ENCODE results near the gene IL34. TPM values are rescaled to one million over a fixed set of nuclear protein-coding genes. Genes with fewer than 3 reads are reported as not detected.

Gene IL34
- polyA plus RNA-seq, 2 of the 4 experiments (the other 2 are of a cell fraction) = 0.25 to 0.40 TPM

DNA sequence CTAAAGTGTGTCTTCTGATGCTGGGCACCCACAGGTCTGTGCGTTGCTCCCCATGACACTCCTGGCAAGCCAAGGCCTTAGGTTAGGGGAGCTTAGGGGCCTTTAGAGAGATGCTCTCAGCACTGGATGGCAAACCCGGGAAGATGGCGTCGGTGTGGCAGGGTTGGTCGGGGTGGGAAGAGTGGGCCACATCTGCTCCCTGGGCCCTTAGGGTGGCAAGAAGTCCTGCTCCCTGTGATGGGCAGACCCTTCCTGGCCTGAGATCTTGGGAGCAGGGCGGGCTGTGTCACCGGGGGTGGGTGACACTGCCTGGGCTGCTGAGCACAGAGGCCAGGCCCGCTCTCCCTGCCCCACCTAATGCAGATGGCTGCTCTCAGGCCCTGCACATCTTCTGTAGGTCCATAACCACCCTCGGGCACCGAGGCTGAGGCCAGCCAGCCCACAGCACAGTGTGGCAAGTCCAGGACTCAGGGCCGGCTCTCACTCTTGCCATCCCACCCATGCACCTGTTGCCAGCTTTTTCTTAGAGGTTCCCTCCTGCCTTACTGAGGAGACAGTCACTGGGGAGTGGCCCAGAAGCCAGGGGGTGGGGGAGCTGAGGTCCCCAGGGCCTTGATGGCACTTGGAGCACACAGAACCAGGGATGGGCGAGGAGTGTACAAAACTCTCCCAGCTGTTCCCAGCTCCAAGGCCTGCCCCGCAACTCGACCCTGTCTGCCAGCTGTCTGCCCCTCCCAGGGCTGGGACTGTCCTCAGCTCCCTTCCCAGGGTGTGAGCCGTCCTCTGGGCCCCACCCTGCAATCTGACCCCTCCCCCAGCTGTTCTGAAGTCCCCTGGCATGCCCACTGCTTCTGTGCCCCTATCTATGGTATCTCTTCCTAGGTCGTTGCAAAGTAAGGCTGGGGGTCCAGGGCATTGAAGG is 43.9 kb downstream of the IL34 start:
- FAIRE-seq (no peak), DNase-seq (ENCODE audit: low read depth in 1 of 2, low spot score in 1 of 2) (no peak), ATAC-seq (no peak)
- Histone ChIP-seq H3K4me1 (peaks cover 88% of the 10 kb centered on the region), H3K9me3 (no peaks in the 10 kb centered on the region), H3K4me2 (peak overlapping the region; percentile 21; the same call in 1 of the 3 replicates), H3K27ac (peak overlapping the region; percentile 97 to 100), H3K4me3 (no peak overlapping the region)
- TF ChIP-seq JUNB (IDR thresholded peaks at IDR 0.05) (no peak), BHLHE40 (IDR thresholded peaks at IDR 0.05; ENCODE audit: low read depth, low read length) (no peak), POLR2AphosphoS2 (conservative IDR thresholded peaks at IDR 0.05; ENCODE audit: low read length) (no peak), RNF2 (IDR thresholded peaks at IDR 0.05; ENCODE audit: borderline replicate concordance, low read depth) (no peak), SREBF2 (IDR thresholded peaks at IDR 0.05) (no peak), EHMT2 (IDR thresholded peaks at IDR 0.05; ENCODE audit: low read depth) (no peak), ZNF302 (CRISPR knock-in tag; IDR thresholded peaks at IDR 0.05) (no peak), POLR2A (IDR thresholded peaks at IDR 0.05; ENCODE audit: low read length) (no peak)
- WGBS (ENCODE audit: missing lambda C conversion rate) = 83% methylated on average over 15 of the region's 16 CpGs
- ChIA-PET CTCF (interaction anchor here (1.0 to 23.4 kb wide), 5 partner anchors 11 to 82 kb away, joined by 3 to 463 read pairs (median 26); no protein-coding TSS in a partner anchor), POLR2A (no interaction called here)

DNA sequence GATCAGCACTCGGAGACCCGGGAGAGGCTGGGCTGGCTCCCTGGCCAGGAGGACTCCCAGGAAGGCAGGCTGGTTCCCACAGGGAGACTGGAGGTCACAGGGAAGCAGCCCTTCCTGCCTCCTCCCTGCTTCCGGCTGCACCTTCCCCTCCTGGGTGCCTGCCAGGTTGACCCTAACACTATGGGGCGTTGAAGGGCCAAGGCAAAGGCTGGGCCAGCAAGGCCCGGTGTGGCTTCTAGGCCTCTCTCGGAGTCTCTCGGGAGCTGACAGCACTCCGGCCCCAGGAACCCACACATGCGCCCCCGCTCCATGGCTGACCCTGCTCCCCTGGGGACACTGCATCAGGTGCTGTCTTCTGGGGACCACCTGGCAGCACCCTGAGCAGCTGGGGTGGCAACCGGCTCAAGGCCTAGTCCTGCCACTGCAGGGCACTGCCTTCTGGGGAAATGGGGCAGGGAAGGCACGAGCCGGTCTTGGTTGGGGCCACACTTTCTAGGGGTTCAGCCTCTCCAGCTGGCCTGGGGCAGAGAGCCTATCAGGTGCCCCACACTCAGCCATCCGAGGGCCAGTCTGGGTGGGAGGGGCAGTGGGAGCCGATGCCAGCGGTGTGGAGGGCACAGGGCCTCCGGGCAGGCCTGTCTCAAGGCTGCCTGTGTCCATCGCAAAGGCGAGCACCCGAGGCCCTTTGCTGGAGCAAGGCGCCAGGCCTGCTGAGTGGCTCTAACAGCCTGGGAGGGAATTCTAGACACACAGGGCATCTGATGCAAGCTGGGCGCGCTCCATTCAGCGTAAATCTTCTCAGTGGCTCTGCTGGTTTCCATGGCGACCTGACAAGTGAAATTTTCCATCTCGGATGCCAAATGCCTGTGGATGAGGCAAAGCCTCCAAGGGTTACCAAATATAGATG is 45.1 kb downstream of the IL34 start:
- ChIA-PET POLR2A (no interaction called here), CTCF (interaction anchor here (2.7 to 23.4 kb wide), 3 partner anchors 12 to 80 kb away, joined by 15 to 463 read pairs (median 31); no protein-coding TSS in a partner anchor)
- Histone ChIP-seq H3K4me3 (no peak overlapping the region), H3K27ac (peak overlapping the region; percentile 97 to 100), H3K4me2 (peak overlapping the region; percentile 24; the same call in 2 of the 3 replicates), H3K9me3 (no peaks in the 10 kb centered on the region), H3K4me1 (peaks cover 97% of the 10 kb centered on the region)
- FAIRE-seq = no peak
- DNase-seq (ENCODE audit: low read depth in 1 of 2, low spot score in 1 of 2) = peak in 1 of 2 experiments; percentile 67
- no peak; a peak in 1 of 6 replicates for ATAC-seq
- TF ChIP-seq RFX5 (IDR thresholded peaks at IDR 0.05) (no peak), NFE2L2 (conservative IDR thresholded peaks at IDR 0.05; ENCODE audit: low read length) (no peak), CBX8 (IDR thresholded peaks at IDR 0.05) (no peak), SMC3 (IDR thresholded peaks at IDR 0.05) (no peak), ESRRA (IDR thresholded peaks at IDR 0.05; ENCODE audit: borderline replicate concordance, low read length) (no peak), JUN (IDR thresholded peaks at IDR 0.05) (no peak), HOXB13 (CRISPR knock-in tag; IDR thresholded peaks at IDR 0.05; ENCODE audit: low read depth) (no peak), BHLHE40 (IDR thresholded peaks at IDR 0.05; ENCODE audit: low read depth, low read length) (no peak), EP300 (IDR thresholded peaks at IDR 0.05) (no peak), ZNF302 (CRISPR knock-in tag; IDR thresholded peaks at IDR 0.05) (no peak), TFCP2L1 (CRISPR knock-in tag; IDR thresholded peaks at IDR 0.05) (no peak), MAFK (IDR thresholded peaks at IDR 0.05; ENCODE audit: partially characterized antibody) (no peak), PHF8 (IDR thresholded peaks at IDR 0.05; ENCODE audit: borderline replicate concordance, low read depth) (no peak), RAD21 (conservative IDR thresholded peaks at IDR 0.05 in 1 of 2, IDR thresholded peaks at IDR 0.05 in 1 of 2) (no peak), FOSL2 (IDR thresholded peaks at IDR 0.05) (no peak), FOSL2 (CRISPR knock-in tag; IDR thresholded peaks at IDR 0.05) (no peak)
- TF ChIP-seq, protein P1, sequence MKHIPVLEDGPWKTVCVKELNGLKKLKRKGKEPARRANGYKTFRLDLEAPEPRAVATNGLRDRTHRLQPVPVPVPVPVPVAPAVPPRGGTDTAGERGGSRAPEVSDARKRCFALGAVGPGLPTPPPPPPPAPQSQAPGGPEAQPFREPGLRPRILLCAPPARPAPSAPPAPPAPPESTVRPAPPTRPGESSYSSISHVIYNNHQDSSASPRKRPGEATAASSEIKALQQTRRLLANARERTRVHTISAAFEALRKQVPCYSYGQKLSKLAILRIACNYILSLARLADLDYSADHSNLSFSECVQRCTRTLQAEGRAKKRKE (CRISPR knock-in tag; IDR thresholded peaks at IDR 0.05; ENCODE audit: low read depth) = no peak
- TF ChIP-seq, protein P2, sequence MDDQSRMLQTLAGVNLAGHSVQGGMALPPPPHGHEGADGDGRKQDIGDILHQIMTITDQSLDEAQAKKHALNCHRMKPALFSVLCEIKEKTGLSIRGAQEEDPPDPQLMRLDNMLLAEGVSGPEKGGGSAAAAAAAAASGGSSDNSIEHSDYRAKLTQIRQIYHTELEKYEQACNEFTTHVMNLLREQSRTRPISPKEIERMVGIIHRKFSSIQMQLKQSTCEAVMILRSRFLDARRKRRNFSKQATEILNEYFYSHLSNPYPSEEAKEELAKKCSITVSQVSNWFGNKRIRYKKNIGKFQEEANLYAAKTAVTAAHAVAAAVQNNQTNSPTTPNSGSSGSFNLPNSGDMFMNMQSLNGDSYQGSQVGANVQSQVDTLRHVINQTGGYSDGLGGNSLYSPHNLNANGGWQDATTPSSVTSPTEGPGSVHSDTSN (IDR thresholded peaks at IDR 0.05) = no peak
- TF ChIP-seq, protein P3, sequence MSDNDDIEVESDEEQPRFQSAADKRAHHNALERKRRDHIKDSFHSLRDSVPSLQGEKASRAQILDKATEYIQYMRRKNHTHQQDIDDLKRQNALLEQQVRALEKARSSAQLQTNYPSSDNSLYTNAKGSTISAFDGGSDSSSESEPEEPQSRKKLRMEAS (IDR thresholded peaks at IDR 0.05) = no peak
- TF ChIP-seq, protein P4, sequence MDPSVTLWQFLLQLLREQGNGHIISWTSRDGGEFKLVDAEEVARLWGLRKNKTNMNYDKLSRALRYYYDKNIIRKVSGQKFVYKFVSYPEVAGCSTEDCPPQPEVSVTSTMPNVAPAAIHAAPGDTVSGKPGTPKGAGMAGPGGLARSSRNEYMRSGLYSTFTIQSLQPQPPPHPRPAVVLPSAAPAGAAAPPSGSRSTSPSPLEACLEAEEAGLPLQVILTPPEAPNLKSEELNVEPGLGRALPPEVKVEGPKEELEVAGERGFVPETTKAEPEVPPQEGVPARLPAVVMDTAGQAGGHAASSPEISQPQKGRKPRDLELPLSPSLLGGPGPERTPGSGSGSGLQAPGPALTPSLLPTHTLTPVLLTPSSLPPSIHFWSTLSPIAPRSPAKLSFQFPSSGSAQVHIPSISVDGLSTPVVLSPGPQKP (IDR thresholded peaks at IDR 0.05; ENCODE audit: low read depth, low read length) = no peak
- WGBS (ENCODE audit: missing lambda C conversion rate) = 88% methylated on average over 15 of the region's 26 CpGs
